ENCODE measurements around the gene MYO7A. TPM values are rescaled to one million over a fixed set of nuclear protein-coding genes. Genes with fewer than 3 reads are reported as not detected.
A peak's percentile ranks its signal among the peaks of the same experiment; 100 is the strongest.

The MYO7A gene
- total RNA-seq, 1 donor = under 0.01 TPM

DNA sequence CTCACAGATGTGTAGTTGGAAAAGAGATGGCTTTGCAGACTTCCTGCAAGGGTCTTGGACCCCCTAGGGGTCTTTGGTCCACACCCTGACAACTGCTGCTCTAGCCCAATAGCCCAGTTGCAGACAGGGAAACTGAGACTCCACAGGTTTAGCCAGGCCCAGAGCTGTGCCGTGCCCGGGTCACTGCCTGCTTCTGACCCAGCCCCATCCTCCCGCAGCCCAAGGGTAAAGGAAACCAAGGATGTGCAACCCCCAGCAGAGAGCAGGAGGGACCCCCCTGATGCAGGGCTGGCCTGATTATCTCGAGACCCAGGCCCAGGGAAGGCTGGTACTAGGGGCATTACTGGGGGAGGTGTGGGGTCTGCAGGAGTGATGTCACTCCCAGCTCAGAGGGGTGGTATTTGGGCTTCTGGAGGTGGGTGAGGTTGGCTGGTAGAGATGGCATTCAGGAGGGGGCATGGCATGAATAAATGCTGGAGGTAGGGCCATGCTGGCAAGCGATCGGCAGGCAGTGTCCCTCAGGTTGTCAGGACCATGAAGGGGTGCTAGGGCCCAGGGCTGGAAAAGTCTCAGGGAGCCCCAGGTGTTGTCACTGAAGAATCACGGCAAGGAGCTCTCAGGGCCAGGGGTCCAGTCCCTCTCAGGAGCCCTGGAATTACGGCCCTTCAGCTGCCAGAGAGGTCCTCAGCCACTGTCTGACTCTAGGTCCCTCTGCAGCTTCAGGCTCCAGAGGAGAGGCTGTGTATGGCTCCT, 21.1 kb downstream of the MYO7A start:
- no peak for DNase-seq (ENCODE audit: insufficient read length, low spot score, missing footprints)
- peaks cover 9% of the 10 kb centered on the region for H3K27me3 ChIP-seq (ENCODE audit: insufficient read depth, low read length)
- no peak overlapping the region for H3K4me2 ChIP-seq (ENCODE audit: insufficient read depth, low read length)
- TF ChIP-seq, protein P1, sequence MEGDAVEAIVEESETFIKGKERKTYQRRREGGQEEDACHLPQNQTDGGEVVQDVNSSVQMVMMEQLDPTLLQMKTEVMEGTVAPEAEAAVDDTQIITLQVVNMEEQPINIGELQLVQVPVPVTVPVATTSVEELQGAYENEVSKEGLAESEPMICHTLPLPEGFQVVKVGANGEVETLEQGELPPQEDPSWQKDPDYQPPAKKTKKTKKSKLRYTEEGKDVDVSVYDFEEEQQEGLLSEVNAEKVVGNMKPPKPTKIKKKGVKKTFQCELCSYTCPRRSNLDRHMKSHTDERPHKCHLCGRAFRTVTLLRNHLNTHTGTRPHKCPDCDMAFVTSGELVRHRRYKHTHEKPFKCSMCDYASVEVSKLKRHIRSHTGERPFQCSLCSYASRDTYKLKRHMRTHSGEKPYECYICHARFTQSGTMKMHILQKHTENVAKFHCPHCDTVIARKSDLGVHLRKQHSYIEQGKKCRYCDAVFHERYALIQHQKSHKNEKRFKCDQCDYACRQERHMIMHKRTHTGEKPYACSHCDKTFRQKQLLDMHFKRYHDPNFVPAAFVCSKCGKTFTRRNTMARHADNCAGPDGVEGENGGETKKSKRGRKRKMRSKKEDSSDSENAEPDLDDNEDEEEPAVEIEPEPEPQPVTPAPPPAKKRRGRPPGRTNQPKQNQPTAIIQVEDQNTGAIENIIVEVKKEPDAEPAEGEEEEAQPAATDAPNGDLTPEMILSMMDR (IDR thresholded peaks at IDR 0.05; ENCODE audit: extremely low read depth, low read depth, low read length) = no peak
- no peaks in the 10 kb centered on the region for H3K79me2 ChIP-seq (ENCODE audit: insufficient read depth, low read length)
- H3K27ac ChIP-seq (ENCODE audit: low read depth, low read length) = no peak overlapping the region
- H3K9me3 ChIP-seq (ENCODE audit: low read depth, low read length) = no peaks in the 10 kb centered on the region
- H3K4me1 ChIP-seq (ENCODE audit: insufficient read depth, low read length) = peaks cover 12% of the 10 kb centered on the region
- no peaks in the 10 kb centered on the region for H4K20me1 ChIP-seq (ENCODE audit: insufficient read depth, low read length)
- no peaks in the 10 kb centered on the region for H3K36me3 ChIP-seq (ENCODE audit: insufficient read depth, low read length)
- H3K4me3 ChIP-seq (ENCODE audit: insufficient read depth, low read length) = no peak overlapping the region
- H2AFZ ChIP-seq (ENCODE audit: low read length) = no peak overlapping the region

DNA sequence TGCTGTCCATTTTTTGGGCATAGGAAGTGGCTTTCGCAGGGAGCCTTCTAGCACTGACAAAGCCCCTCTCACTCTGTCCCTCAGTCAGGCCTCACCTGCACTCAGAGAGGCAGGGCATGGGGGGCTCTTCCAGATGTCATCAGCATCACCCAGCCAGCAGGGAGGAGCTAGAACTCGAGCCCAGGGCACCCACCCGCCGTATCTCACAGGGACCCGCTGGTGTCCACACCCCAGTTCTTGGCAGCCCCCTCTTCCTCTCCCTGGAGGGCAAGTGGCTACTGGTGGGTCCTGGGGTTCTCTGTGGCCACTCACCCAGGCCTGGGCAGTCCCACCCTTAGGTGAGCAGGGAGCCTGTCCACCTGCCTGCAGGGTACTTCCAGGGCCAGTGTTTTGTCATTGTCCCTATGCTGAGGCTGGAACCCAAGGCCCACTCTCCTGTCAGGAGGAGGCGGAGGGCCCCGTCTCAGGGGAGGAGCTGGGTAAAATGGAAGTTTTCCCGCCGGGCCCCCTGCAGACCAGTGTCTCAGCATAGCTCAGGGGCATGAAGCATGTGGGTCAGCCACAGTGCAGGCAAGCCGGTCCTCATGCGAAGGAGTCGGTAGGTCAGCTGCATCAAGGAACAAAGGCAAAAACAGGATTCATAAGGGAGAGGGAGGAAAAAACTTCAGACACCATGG, 21.8 kb downstream of the MYO7A start:
- Histone ChIP-seq H3K27me3 (ENCODE audit: insufficient read depth, low read length) (peaks cover 5% of the 10 kb centered on the region), H4K20me1 (ENCODE audit: insufficient read depth, low read length) (no peaks in the 10 kb centered on the region), H3K36me3 (ENCODE audit: insufficient read depth, low read length) (no peaks in the 10 kb centered on the region), H3K9me3 (ENCODE audit: low read depth, low read length) (no peaks in the 10 kb centered on the region), H3K27ac (ENCODE audit: low read depth, low read length) (no peak overlapping the region), H2AFZ (ENCODE audit: low read length) (no peak overlapping the region), H3K79me2 (ENCODE audit: insufficient read depth, low read length) (no peaks in the 10 kb centered on the region), H3K4me2 (ENCODE audit: insufficient read depth, low read length) (no peak overlapping the region), H3K4me3 (ENCODE audit: insufficient read depth, low read length) (no peak overlapping the region), H3K4me1 (ENCODE audit: insufficient read depth, low read length) (peaks cover 12% of the 10 kb centered on the region)
- DNase-seq (ENCODE audit: insufficient read length, low spot score, missing footprints) = no peak
- TF ChIP-seq, protein P1 (IDR thresholded peaks at IDR 0.05; ENCODE audit: extremely low read depth, low read depth, low read length) = no peak

DNA sequence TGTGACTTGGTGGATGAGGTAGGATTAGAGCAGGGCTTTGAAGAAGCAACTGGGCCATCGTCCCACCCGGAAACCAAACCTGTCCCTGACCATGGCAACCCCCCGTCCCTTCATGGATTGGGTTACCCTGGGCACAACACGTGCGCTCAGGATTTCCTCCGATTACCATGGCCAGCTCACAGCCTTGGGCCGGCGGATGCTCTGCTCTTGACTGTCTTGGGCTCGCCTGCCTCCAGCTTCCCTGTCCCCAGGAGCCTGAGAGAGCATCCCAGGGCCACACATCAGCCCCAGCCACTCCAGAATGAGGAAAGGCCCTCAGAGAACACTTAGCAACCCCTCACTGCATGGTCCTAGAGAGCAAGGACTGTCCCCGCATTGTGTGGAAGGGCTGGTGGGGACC, 22.8 kb downstream of the MYO7A start:
- Histone ChIP-seq H3K4me1 (ENCODE audit: insufficient read depth, low read length) (peaks cover 12% of the 10 kb centered on the region), H3K36me3 (ENCODE audit: insufficient read depth, low read length) (no peaks in the 10 kb centered on the region), H3K27me3 (ENCODE audit: insufficient read depth, low read length) (peaks cover 5% of the 10 kb centered on the region), H3K27ac (ENCODE audit: low read depth, low read length) (no peak overlapping the region), H3K4me3 (ENCODE audit: insufficient read depth, low read length) (no peak overlapping the region), H4K20me1 (ENCODE audit: insufficient read depth, low read length) (no peaks in the 10 kb centered on the region), H3K79me2 (ENCODE audit: insufficient read depth, low read length) (no peaks in the 10 kb centered on the region), H3K9me3 (ENCODE audit: low read depth, low read length) (no peaks in the 10 kb centered on the region), H2AFZ (ENCODE audit: low read length) (no peak overlapping the region), H3K4me2 (ENCODE audit: insufficient read depth, low read length) (no peak overlapping the region)
- TF ChIP-seq, protein P1 (IDR thresholded peaks at IDR 0.05; ENCODE audit: extremely low read depth, low read depth, low read length) = no peak
- DNase-seq (ENCODE audit: insufficient read length, low spot score, missing footprints) = peak; percentile 75

DNA sequence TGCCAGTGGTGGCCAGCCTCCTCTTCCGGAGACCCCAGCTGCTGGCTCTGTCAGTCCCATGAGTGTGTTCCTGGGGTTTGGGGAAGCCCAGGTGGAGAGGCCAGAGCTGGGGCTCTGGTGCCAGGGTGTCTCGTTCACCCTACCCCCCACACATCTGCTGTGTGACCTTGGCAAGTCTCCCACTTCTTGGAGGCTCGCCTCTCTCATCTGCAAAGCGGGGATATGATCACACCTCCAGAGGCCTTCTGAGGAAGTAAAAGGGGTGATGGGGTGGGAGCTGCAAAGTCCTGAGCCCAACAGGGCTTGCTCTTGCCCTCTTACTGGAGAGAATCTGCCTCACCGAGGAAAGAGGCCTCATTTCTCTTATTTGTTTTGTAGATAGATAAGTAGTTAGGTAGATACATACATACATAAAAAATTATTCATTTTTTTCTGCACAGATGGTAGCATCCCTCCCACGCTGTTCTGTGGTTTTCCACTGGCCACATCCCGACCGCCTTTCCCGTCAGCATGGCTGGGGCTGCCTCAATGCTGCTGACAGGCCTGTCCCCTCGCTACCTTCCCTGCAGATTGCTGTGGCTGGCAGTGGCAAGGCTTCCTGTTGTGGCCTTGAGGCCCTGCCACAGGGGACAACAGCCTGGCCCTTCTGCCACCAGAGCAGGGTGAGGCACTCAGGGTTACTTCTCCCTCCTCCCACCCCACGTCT, 23.9 kb downstream of the MYO7A start:
- DNase-seq (ENCODE audit: insufficient read length, low spot score, missing footprints) = peak; percentile 96
- Histone ChIP-seq H3K27me3 (ENCODE audit: insufficient read depth, low read length) (peaks cover 3% of the 10 kb centered on the region), H3K4me2 (ENCODE audit: insufficient read depth, low read length) (no peak overlapping the region), H4K20me1 (ENCODE audit: insufficient read depth, low read length) (no peaks in the 10 kb centered on the region), H3K79me2 (ENCODE audit: insufficient read depth, low read length) (no peaks in the 10 kb centered on the region), H2AFZ (ENCODE audit: low read length) (no peak overlapping the region), H3K27ac (ENCODE audit: low read depth, low read length) (no peak overlapping the region), H3K4me1 (ENCODE audit: insufficient read depth, low read length) (peaks cover 12% of the 10 kb centered on the region), H3K36me3 (ENCODE audit: insufficient read depth, low read length) (no peaks in the 10 kb centered on the region), H3K4me3 (ENCODE audit: insufficient read depth, low read length) (no peak overlapping the region), H3K9me3 (ENCODE audit: low read depth, low read length) (no peaks in the 10 kb centered on the region)
- TF ChIP-seq, protein P1 (IDR thresholded peaks at IDR 0.05; ENCODE audit: extremely low read depth, low read depth, low read length) = no peak
